ENCODE results near the gene NADK. TPM values are rescaled to one million over a fixed set of nuclear protein-coding genes. Genes with fewer than 3 reads are reported as not detected.

Gene NADK
- total and polyA plus RNA-seq, 4 donors = 53.2 to 144 (median 88.7) TPM

GRCh38 chr1:1763657-1764621 lies 14.3 kb downstream of the NADK start:
- Histone ChIP-seq H3K27me3 (ENCODE audit: control insufficient read depth in 3 of 3, insufficient read depth in 3 of 3, low read length in 2 of 3) (no peaks in the 10 kb centered on the region), H3K36me3 (ENCODE audit: control insufficient read depth in 4 of 4, insufficient read depth in 4 of 4, low read length in 4 of 4) (peaks cover 7 to 50% (median 20%) of the 10 kb centered on the region in 4 donors), H3K27ac (ENCODE audit: low read depth in 1 of 2, low read length in 1 of 2) (no peak overlapping the region), H3K9me3 (ENCODE audit: control insufficient read depth in 4 of 4, insufficient read depth in 3 of 4, low read length in 3 of 4) (no peaks in the 10 kb centered on the region), H3K9ac (ENCODE audit: insufficient read depth in 1 of 2, low read length in 2 of 2) (no peak overlapping the region), H3K4me3 (no peak overlapping the region), H3K4me1 (ENCODE audit: control insufficient read depth in 5 of 5, insufficient read depth in 5 of 5, low read length in 5 of 5) (peaks cover 0 to 7% (median 0%) of the 10 kb centered on the region in 5 donors)
- TF ChIP-seq, protein P1, sequence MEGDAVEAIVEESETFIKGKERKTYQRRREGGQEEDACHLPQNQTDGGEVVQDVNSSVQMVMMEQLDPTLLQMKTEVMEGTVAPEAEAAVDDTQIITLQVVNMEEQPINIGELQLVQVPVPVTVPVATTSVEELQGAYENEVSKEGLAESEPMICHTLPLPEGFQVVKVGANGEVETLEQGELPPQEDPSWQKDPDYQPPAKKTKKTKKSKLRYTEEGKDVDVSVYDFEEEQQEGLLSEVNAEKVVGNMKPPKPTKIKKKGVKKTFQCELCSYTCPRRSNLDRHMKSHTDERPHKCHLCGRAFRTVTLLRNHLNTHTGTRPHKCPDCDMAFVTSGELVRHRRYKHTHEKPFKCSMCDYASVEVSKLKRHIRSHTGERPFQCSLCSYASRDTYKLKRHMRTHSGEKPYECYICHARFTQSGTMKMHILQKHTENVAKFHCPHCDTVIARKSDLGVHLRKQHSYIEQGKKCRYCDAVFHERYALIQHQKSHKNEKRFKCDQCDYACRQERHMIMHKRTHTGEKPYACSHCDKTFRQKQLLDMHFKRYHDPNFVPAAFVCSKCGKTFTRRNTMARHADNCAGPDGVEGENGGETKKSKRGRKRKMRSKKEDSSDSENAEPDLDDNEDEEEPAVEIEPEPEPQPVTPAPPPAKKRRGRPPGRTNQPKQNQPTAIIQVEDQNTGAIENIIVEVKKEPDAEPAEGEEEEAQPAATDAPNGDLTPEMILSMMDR (IDR thresholded peaks at IDR 0.05; ENCODE audit: control extremely low read depth, extremely low read depth) = no peak
- ATAC-seq (ENCODE audit: insufficient read depth, low FRiP score) (peak; percentile 82), DNase-seq (no peak)
- 55 to 75% methylated on average over 32 of the region's 32 CpGs for WGBS, 2 donors

- DNase-seq = no peak
- Histone ChIP-seq H3K9me3 (ENCODE audit: control insufficient read depth in 4 of 4, insufficient read depth in 3 of 4, low read length in 3 of 4) (no peaks in the 10 kb centered on the region), H3K36me3 (ENCODE audit: control insufficient read depth in 4 of 4, insufficient read depth in 4 of 4, low read length in 4 of 4) (peaks cover 3 to 57% (median 19%) of the 10 kb centered on the region in 4 donors), H3K4me3 (no peak overlapping the region), H3K27ac (ENCODE audit: low read depth in 1 of 2, low read length in 1 of 2) (no peak overlapping the region), H3K27me3 (ENCODE audit: control insufficient read depth in 3 of 3, insufficient read depth in 3 of 3, low read length in 2 of 3) (no peaks in the 10 kb centered on the region), H3K4me1 (ENCODE audit: control insufficient read depth in 5 of 5, insufficient read depth in 5 of 5, low read length in 5 of 5) (peaks cover 0 to 13% (median 0%) of the 10 kb centered on the region in 5 donors), H3K9ac (ENCODE audit: insufficient read depth in 1 of 2, low read length in 2 of 2) (no peak overlapping the region)
- WGBS, 2 donors = 98% methylated on average over 23 of the region's 23 CpGs
- no peak for ATAC-seq (ENCODE audit: insufficient read depth, low FRiP score)
- TF ChIP-seq, protein P1 (IDR thresholded peaks at IDR 0.05; ENCODE audit: control extremely low read depth, extremely low read depth) = no peak
These were observed 16.5 kb downstream of the NADK start for GRCh38 chr1:1761504-1762376.

- TF ChIP-seq, protein P1 (IDR thresholded peaks at IDR 0.05; ENCODE audit: control extremely low read depth, extremely low read depth) = no peak
- Histone ChIP-seq H3K4me1 (ENCODE audit: control insufficient read depth in 5 of 5, insufficient read depth in 5 of 5, low read length in 5 of 5) (peaks cover 0 to 13% (median 0%) of the 10 kb centered on the region in 5 donors), H3K27ac (ENCODE audit: low read depth in 1 of 2, low read length in 1 of 2) (no peak overlapping the region), H3K9me3 (ENCODE audit: control insufficient read depth in 4 of 4, insufficient read depth in 3 of 4, low read length in 3 of 4) (no peaks in the 10 kb centered on the region), H3K36me3 (ENCODE audit: control insufficient read depth in 4 of 4, insufficient read depth in 4 of 4, low read length in 4 of 4) (peaks cover 7 to 67% (median 22%) of the 10 kb centered on the region in 4 donors), H3K27me3 (ENCODE audit: control insufficient read depth in 3 of 3, insufficient read depth in 3 of 3, low read length in 2 of 3) (no peaks in the 10 kb centered on the region), H3K9ac (ENCODE audit: insufficient read depth in 1 of 2, low read length in 2 of 2) (no peak overlapping the region), H3K4me3 (no peak overlapping the region)
- no peak for DNase-seq
- WGBS, 2 donors = 97 to 98% methylated on average over 10 of the region's 10 CpGs
- ATAC-seq (ENCODE audit: insufficient read depth, low FRiP score) = no peak
These were observed 17.6 kb downstream of the NADK start for GRCh38 chr1:1760715-1761114.
